Kidney tubule cell (primary cell): ENCODE results near the gene EYA3.

Experiments
- DNase-seq: peaks from one replicate; pipeline ENCODE4 v3.0.0-alpha.2; 2018; ENCODE audit warnings: low spot score

EYA3 gene

GRCh38 chr1:28071813-28072212 lies 16.6 kb downstream of the EYA3 start:
- DNase-seq: no peak

GRCh38 chr1:28070725-28071593 lies 17.5 kb downstream of the EYA3 start:
- peak; percentile 41 for DNase-seq

- no peak for DNase-seq
Measured at GRCh38 chr1:28067523-28068090, 20.8 kb downstream of the EYA3 start.

- DNase-seq: no peak
Measured at GRCh38 chr1:28066393-28067154, 21.8 kb downstream of the EYA3 start.

GRCh38 chr1:28064064-28064463 lies 24.3 kb downstream of the EYA3 start:
- DNase-seq: no peak

- DNase-seq: no peak
Measured at GRCh38 chr1:28062806-28063205, 25.6 kb downstream of the EYA3 start.

- no peak for DNase-seq
Measured at GRCh38 chr1:28058971-28059878, 29.2 kb downstream of the EYA3 start.

GRCh38 chr1:28058168-28058567 lies 30.2 kb downstream of the EYA3 start:
- DNase-seq: no peak

- DNase-seq: peak; percentile 58
Measured at GRCh38 chr1:28056129-28056925, 32.1 kb downstream of the EYA3 start.

GRCh38 chr1:28050776-28051175 lies 37.6 kb downstream of the EYA3 start:
- DNase-seq: no peak

GRCh38 chr1:28046716-28047115 lies 41.7 kb downstream of the EYA3 start:
- no peak for DNase-seq

- DNase-seq: peak; percentile 41
Measured at GRCh38 chr1:28045777-28046176, 42.6 kb downstream of the EYA3 start.

- DNase-seq: no peak
Measured at GRCh38 chr1:28044399-28044798, 44.0 kb downstream of the EYA3 start.

GRCh38 chr1:28039341-28039740 lies 49.1 kb downstream of the EYA3 start:
- no peak for DNase-seq

- DNase-seq: no peak
Measured at GRCh38 chr1:28037946-28038345, 50.5 kb downstream of the EYA3 start.

- no peak for DNase-seq
Measured at GRCh38 chr1:28037206-28037605, 51.2 kb downstream of the EYA3 start.

- DNase-seq: no peak
Measured at GRCh38 chr1:28036431-28036830, 52.0 kb downstream of the EYA3 start.

- no peak for DNase-seq
Measured at GRCh38 chr1:28035420-28035819, 53.0 kb downstream of the EYA3 start.

GRCh38 chr1:28032281-28032680 lies 56.1 kb downstream of the EYA3 start:
- no peak for DNase-seq

- DNase-seq: peak; percentile 21
Measured at GRCh38 chr1:28031173-28031572, 57.2 kb downstream of the EYA3 start.
